Measurements from ENCODE around the gene DNAJB13.
A peak's percentile ranks its signal among the peaks of the same experiment; 100 is the strongest.
"Not testable (repeated sequence)": the region's sequence is repeated elsewhere in the genome, so short reads cannot be mapped to it uniquely, and the experiment has no call there.

DNAJB13 gene

GRCh38 chr11:73978576-73979086, 27.8 kb downstream of the DNAJB13 start:
- DNase-seq: no peak

- peak; percentile 74 for DNase-seq
Observed at GRCh38 chr11:73980001-73980961, 29.5 kb downstream of the DNAJB13 start.

- DNase-seq: no peak
Observed at GRCh38 chr11:73981051-73981805, 30.4 kb downstream of the DNAJB13 start.

GRCh38 chr11:73982595-73982989, 31.8 kb downstream of the DNAJB13 start, which contains the start of gene UCP2:
Gene UCP2 (minus strand): TSS chr11:73982843. CDS start chr11:73978378, 4,465 bp downstream.
- DNase-seq: peak; percentile 88

GRCh38 chr11:73982990-73983740, 32.3 kb downstream of the DNAJB13 start:
- DNase-seq: peak; percentile 95

- no peak for DNase-seq
Observed at GRCh38 chr11:73983741-73984538, 33.1 kb downstream of the DNAJB13 start.

- not testable (repeated sequence) for DNase-seq
Observed at GRCh38 chr11:73985661-73986060, 34.8 kb downstream of the DNAJB13 start.

GRCh38 chr11:73988227-73988626, 37.4 kb downstream of the DNAJB13 start:
- DNase-seq: no peak

GRCh38 chr11:73989156-73989555, 38.3 kb downstream of the DNAJB13 start:
- DNase-seq: no peak

GRCh38 chr11:73990730-73991129, 39.9 kb downstream of the DNAJB13 start:
- DNase-seq: peak; percentile 80

GRCh38 chr11:73991471-73992006, 40.7 kb downstream of the DNAJB13 start:
- DNase-seq: peak; percentile 27

GRCh38 chr11:73995247-73995646, 44.4 kb downstream of the DNAJB13 start:
- peak; percentile 41 for DNase-seq

- DNase-seq: no peak
Observed at GRCh38 chr11:73995731-73996130, 44.9 kb downstream of the DNAJB13 start.

- peak; percentile 58 for DNase-seq
Observed at GRCh38 chr11:73996161-73996747, 45.4 kb downstream of the DNAJB13 start.

- no peak for DNase-seq
Observed at GRCh38 chr11:73997120-73997770, 46.4 kb downstream of the DNAJB13 start.

GRCh38 chr11:73998846-73999575, 48.2 kb downstream of the DNAJB13 start:
- no peak for DNase-seq

- peak; percentile 90 for DNase-seq
Observed at GRCh38 chr11:73999581-74000306, 48.9 kb downstream of the DNAJB13 start.

GRCh38 chr11:74000307-74001133, 49.7 kb downstream of the DNAJB13 start:
- DNase-seq: no peak
